NCI-H748 treated with DMSO at 0.1 percent for 48 hours (cell line): ENCODE measurements around the gene PNPLA1.
A peak's percentile ranks its signal among the peaks of the same experiment; 100 is the strongest.
"Not testable (repeated sequence)": the region's sequence is repeated elsewhere in the genome, so short reads cannot be mapped to it uniquely, and the experiment has no call there.

Experiments used
- DNase-seq: peaks from one replicate; lab custom pipeline; 2025; lab: John Stamatoyannopoulos, UW

Gene PNPLA1

DNA sequence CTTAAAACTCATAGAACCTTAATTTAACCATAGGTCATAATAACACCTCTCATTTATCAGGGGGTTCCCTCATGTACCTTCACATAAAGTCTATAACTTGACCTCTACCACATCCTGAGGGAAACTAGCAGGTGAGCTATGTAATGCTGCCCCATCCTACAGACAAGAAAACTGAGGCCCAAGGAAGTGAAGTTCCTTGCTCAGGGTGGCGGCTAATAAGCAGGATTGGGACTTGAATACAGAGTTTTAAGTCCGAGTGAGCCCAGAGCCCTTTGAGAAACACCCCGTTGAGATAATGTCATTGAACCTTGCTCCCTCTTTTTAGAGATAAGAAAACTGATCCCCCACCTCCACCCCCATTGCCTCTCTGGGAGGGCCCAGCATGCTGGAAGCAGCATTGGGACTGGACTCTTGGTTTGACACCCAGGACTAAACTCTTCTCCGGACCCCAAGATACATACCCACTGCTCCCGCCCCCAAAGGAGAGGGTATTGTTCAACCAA, 66.4 kb downstream of the PNPLA1 start:
- DNase-seq: no peak

GRCh38 chr6:36336779-36337241, 67.0 kb downstream of the PNPLA1 start, which contains the start of gene BNIP5:
Gene BNIP5, minus strand, starts transcription at chr6:36336888. Its CDS starts 6,198 bp downstream, at chr6:36330690.
- no peak for DNase-seq

DNA sequence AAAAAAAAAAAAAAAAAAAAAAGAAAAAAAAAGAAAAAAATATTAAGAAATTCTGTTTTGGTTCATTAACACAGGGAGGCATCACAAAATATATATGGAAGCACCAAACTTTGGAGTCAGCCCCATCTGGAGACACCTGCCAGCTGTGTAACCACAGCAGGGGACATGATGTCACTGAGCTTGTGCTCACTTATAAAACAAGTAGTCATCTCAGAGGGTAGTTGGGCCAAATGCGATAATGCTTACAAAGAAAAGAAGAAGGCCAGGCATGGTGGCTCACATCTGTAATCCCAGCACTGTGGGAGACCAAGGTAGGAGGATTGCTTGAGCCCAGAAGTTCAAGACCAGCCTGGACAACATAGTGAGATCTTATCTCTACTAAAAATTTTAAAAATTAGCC, 68.0 kb downstream of the PNPLA1 start:
- no peak for DNase-seq

DNA sequence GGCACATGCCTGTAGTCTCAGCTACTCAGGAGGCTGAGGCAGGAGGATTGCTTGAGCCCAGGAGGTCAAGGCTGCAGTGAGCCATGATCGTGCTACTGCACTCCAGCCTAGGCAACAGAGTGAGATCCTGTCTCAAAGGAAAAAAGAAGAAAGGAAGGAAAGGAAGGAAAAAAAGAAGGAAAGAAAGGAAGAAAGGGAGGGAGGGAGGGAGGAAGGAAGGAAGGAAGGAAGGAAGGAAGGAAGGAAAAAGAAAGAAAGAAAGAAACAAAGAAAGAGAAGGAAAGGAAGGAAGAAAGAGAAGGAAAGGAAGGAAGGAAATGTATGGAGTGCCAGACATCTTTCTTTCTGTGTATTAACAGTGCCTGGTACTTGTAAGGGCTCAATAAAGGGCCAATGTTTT, 68.4 kb downstream of the PNPLA1 start:
- not testable (repeated sequence) for DNase-seq

DNA sequence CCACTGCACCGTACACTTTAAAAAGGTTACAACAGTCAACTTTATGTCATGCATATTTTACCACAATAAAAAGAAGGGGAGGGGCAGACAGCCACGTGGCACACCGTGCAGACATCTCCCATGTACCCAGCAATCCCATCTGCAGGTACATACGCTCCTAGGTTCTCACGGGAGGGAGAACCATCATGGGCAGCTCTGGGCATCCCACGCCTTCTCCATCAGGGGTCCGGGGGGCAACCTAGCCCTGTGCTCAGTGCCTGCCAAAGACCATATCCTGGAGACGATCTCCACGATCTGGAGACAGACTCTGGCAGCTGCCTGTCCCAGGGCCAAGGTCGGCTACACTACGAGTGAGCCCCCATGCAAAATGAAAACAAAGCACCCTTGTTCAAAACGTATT, 69.3 kb downstream of the PNPLA1 start:
- DNase-seq: no peak

GRCh38 chr6:36340306-36340617, 70.4 kb downstream of the PNPLA1 start:
- no peak for DNase-seq

GRCh38 chr6:36340618-36341454, 71.0 kb downstream of the PNPLA1 start:
- DNase-seq: no peak

- no peak for DNase-seq
These were observed 73.3 kb downstream of the PNPLA1 start for GRCh38 chr6:36343109-36343680.

GRCh38 chr6:36345681-36346466, 76.0 kb downstream of the PNPLA1 start:
- no peak for DNase-seq

DNA sequence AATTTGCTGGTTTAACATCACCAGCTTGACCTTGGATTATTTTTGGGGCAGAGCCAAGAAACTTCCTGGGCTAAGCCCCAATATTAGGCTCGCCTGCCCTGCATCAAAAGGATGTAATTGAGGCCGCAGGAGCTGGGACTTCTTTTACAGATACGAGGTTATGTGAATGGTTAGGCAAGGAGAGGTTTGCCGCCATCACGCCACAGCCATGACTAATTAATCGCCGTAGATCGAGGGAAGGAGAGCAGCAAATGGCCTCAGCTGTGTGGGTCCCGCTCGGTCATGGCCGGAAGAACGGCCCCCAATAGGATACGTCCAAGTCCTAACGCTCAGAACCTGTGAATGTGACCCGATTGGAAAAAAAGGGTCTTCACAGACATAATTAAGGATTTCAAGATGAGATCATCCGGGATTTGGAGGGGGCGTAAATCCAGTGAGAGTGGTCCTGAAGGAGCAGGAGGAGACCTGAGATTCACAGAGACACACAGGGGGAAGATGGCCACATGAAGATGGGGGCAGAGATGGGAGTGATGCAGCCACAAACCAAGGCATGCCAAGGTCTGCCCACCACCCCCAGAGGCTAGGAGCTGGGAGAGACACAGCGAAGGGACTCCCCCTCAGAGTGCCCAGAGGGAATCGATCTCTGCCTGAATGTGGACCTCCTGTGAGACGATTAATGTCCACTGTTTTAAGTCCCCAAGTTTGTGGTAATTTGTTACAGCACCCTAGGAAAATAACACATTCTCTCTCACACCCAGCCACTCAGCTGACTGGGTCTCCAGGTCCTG, 76.8 kb downstream of the PNPLA1 start:
- DNase-seq: no peak

- DNase-seq: no peak
These were observed 77.8 kb downstream of the PNPLA1 start for GRCh38 chr6:36347621-36348020.

DNA sequence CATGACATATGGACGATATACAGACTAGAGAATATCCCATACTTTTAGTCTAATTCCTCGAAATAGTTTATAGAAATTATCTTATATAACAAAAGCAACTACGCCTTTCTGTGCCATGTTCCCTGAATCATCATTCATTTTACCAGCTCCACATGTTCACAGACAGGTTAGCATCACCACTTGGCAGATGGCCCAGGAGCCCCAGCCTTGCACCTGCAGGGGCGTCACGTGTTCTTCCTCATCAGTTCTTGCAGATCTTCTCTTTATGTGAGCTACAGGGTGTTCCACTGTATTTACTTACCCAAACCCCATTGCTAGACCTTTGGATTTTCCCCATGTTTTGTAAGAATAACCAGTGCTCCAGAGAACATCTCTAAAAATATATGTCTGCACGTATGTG, 79.4 kb downstream of the PNPLA1 start:
- DNase-seq: peak; percentile 87

DNA sequence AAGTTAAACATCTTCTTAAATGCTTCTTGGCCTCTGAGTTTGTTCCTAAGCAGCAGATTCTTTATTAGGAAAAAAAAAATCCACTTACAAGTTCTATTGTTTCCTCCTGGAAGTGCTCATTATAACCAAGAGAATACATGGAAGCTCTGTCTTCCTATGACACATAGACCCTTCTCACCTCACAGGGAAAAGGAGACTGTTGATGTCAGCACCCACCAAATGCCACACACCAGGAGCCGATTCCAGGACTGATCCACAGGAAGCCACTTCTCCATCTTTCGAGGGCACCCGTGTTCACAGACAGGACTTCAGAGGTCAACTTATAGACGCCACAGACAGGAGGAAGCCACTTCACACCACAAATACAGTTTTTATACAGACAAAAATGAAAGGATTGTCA, 80.2 kb downstream of the PNPLA1 start:
- DNase-seq: no peak

GRCh38 chr6:36350681-36351571, 81.1 kb downstream of the PNPLA1 start:
- no peak for DNase-seq

DNA sequence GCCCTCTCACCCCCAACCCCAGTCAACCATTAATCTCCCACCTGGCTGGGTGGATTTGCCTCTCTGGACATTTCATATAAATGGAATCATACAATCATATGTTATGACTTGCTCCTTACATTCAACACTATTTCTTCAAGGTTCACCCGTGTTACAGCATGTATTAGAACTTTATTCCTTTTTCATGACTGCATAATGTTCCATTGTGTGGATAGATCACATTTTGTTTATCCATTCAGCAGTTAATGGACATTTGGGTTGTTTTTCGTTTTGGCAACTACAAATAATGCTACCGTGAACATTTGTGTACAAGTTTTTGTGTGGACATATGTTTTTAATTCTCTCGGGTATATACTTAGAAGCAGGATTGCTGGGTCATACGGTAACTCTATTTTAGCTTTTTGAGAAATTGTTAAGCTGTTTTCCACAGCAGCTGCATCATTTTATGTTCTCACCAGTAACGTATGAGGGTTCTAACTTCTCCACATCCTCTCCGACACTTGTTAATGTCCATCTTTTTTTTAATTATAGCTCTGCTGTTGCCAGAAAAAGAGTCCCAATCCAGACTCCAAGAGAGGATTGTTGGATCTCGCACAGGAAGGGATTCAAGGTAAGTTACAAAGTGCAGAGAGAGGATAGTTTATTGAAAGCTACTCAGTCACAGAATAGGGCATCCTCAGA, 82.8 kb downstream of the PNPLA1 start:
- DNase-seq: no peak

DNA sequence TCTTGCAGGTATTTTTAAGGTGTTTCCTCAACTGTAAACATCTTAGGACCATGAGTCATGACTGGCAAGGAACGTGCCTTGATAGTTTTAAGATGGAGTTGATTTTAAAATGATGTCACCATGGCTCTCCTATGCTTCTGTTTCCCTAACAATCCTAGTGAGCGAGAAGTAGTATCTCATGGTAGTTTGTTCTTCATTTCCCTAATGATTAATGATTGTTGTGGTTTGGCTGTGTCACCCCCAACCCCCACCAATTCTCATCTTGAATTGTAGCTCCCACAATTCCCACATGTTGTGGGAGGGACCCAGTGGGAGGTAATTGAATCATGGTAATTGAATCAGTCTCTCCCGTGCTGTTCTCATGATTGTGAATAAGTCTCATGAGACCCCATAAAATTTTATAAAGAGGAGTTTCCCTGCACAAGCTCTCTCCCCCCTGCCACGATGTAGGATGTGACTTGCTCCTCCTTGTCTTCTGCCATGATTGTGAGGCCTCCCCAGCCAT, 83.6 kb downstream of the PNPLA1 start:
- DNase-seq: no peak

DNA sequence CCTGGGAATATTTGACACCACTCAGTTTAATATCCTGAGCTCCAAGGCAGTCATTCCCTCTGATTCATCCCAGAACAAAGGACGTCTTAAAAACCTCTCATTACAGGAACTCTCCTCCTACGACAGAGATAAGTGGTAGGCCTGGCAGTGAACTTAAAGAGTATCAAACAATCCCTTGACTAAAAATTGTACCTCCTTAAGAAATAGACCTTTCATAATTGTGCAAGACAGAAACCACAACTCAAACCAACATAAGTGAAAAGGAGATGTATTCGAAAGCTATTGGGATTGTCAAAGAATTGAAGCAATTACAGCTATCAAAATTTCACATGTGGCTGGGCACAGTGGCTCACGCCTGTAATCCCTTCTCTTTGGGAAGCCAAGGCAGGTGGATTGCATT, 86.0 kb downstream of the PNPLA1 start:
- no peak for DNase-seq

GRCh38 chr6:36357872-36358225, 88.0 kb downstream of the PNPLA1 start:
- DNase-seq: no peak
